ENCODE measurements around the gene AK5. TPM values are rescaled to one million over a fixed set of nuclear protein-coding genes. Genes with fewer than 3 reads are reported as not detected.

AK5 gene
- total RNA-seq, 1 experiment from 2014 or later = 3.0 TPM

GRCh38 chr1:77401384-77401783 lies 119.6 kb downstream of the AK5 start:
- CTCF ChIA-PET = interaction anchor here (0.6 kb wide), 1 partner anchor 451 kb away, joined by 4 read pairs; no protein-coding TSS in a partner anchor
- in situ Hi-C loops (cut with HindIII; ENCODE audit: low pct_unique_long_range_greater_than_20kb, low sequenced_read_pairs) = no loop called here

GRCh38 chr1:77405186-77405585 lies 123.4 kb downstream of the AK5 start:
- intact Hi-C loops (cut with micrococcal nuclease; ENCODE audit: unreplicated experiment) = no loop called here
- TF ChIP-seq TCF7L2 (IDR thresholded peaks at IDR 0.05; ENCODE audit: low read depth, low read length) (no peak), POLR2AphosphoS5 (IDR thresholded peaks at IDR 0.05; ENCODE audit: low read depth, low read length) (no peak), SIN3A (IDR thresholded peaks at IDR 0.05; ENCODE audit: borderline replicate concordance, insufficient read depth, low read depth, low read length) (no peak), REST (IDR thresholded peaks at IDR 0.05; ENCODE audit: insufficient read depth in 1 of 2, low read depth in 2 of 2, low read length in 1 of 2) (no peak)
- POLR2A ChIA-PET = no interaction called here
- Histone ChIP-seq H3K4me1 (ENCODE audit: control insufficient read depth, insufficient read depth, low read length) (no peaks in the 10 kb centered on the region), H3K4me3 (ENCODE audit: low read depth in 2 of 2, low read length in 2 of 2) (no peak overlapping the region), H3K36me3 (ENCODE audit: control insufficient read depth, insufficient read depth, low read length) (no peaks in the 10 kb centered on the region), H3K27me3 (ENCODE audit: control insufficient read depth, insufficient read depth, low read length) (no peaks in the 10 kb centered on the region), H3K9me3 (ENCODE audit: control insufficient read depth, insufficient read depth, low read depth, low read length) (no peaks in the 10 kb centered on the region), H3K27ac (ENCODE audit: low read length) (no peak overlapping the region)
- in situ Hi-C loops (cut with HindIII; ENCODE audit: low pct_unique_long_range_greater_than_20kb, low sequenced_read_pairs) = no loop called here
- DNase-seq (ENCODE audit: low read depth, low spot score) (no peak), ATAC-seq (no peak)
- no TSS peak for BruUV-seq (replicated peaks)
- CTCF ChIA-PET = no interaction called here

More at GRCh38 chr1:77401384-77401783, 119.6 kb downstream of the AK5 start:
- no peak for DNase-seq (ENCODE audit: low read depth, low spot score)
- POLR2A ChIA-PET = no interaction called here
- no peak for ATAC-seq
- Histone ChIP-seq H3K36me3 (ENCODE audit: control insufficient read depth, insufficient read depth, low read length) (no peaks in the 10 kb centered on the region), H3K4me1 (ENCODE audit: control insufficient read depth, insufficient read depth, low read length) (no peaks in the 10 kb centered on the region), H3K27ac (ENCODE audit: low read length) (no peak overlapping the region), H3K4me3 (ENCODE audit: low read depth in 2 of 2, low read length in 2 of 2) (no peak overlapping the region), H3K27me3 (ENCODE audit: control insufficient read depth, insufficient read depth, low read length) (no peaks in the 10 kb centered on the region), H3K9me3 (ENCODE audit: control insufficient read depth, insufficient read depth, low read depth, low read length) (no peaks in the 10 kb centered on the region)
- TF ChIP-seq CTCF (IDR thresholded peaks at IDR 0.05) (no peak), POLR2AphosphoS5 (IDR thresholded peaks at IDR 0.05; ENCODE audit: low read depth, low read length) (no peak)
- BruUV-seq (replicated peaks) = no TSS peak
- intact Hi-C loops (cut with micrococcal nuclease; ENCODE audit: unreplicated experiment) = no loop called here

GRCh38 chr1:77406661-77407060 lies 124.8 kb downstream of the AK5 start:
- Histone ChIP-seq H3K27ac (ENCODE audit: low read length) (no peak overlapping the region), H3K27me3 (ENCODE audit: control insufficient read depth, insufficient read depth, low read length) (no peaks in the 10 kb centered on the region), H3K4me1 (ENCODE audit: control insufficient read depth, insufficient read depth, low read length) (no peaks in the 10 kb centered on the region), H3K9me3 (ENCODE audit: control insufficient read depth, insufficient read depth, low read depth, low read length) (no peaks in the 10 kb centered on the region), H3K4me3 (ENCODE audit: low read depth in 2 of 2, low read length in 2 of 2) (no peak overlapping the region), H3K36me3 (ENCODE audit: control insufficient read depth, insufficient read depth, low read length) (no peaks in the 10 kb centered on the region)
- intact Hi-C loops (cut with micrococcal nuclease; ENCODE audit: unreplicated experiment) (no loop called here), in situ Hi-C loops (cut with HindIII; ENCODE audit: low pct_unique_long_range_greater_than_20kb, low sequenced_read_pairs) (no loop called here)
- no peak for DNase-seq (ENCODE audit: low read depth, low spot score)
- no peak for TF ChIP-seq CTCF (IDR thresholded peaks at IDR 0.05)
- TF ChIP-seq SIN3A (IDR thresholded peaks at IDR 0.05; ENCODE audit: borderline replicate concordance, insufficient read depth, low read depth, low read length) = no peak
- no peak for TF ChIP-seq TCF7L2 (IDR thresholded peaks at IDR 0.05; ENCODE audit: low read depth, low read length)
- no peak for TF ChIP-seq REST (IDR thresholded peaks at IDR 0.05; ENCODE audit: insufficient read depth in 1 of 2, low read depth in 2 of 2, low read length in 1 of 2)
- no peak for TF ChIP-seq POLR2AphosphoS5 (IDR thresholded peaks at IDR 0.05; ENCODE audit: low read depth, low read length)
- CTCF ChIA-PET = interaction anchor here (0.6 kb wide), 2 partner anchors 265 to 544 kb away, joined by 3 read pairs; no protein-coding TSS in a partner anchor
- ATAC-seq = no peak
- BruUV-seq (replicated peaks) = no TSS peak
- POLR2A ChIA-PET = interaction anchor here (0.6 kb wide), 1 partner anchor 37 kb away, joined by 3 read pairs; no protein-coding TSS in a partner anchor
